Kidney (tissue), 14 donors: ENCODE data around the gene AVPR2. TPM values are rescaled to one million over a fixed set of nuclear protein-coding genes. Genes with fewer than 3 reads are reported as not detected.

Experiments used
- DNase-seq, 5 donors: peaks; one replicate each; pipeline ENCODE4 v3.0.0-alpha.2; 2013 to 2020
- FAIRE-seq: peaks from 2 replicates; lab custom pipeline; 2012; peaks lifted over from hg19 to GRCh38; lab: Jason Lieb, UNC
- H3K27ac ChIP-seq, 2 donors: one replicate each; pipeline ENCODE4 v1.7.0; 2013; ENCODE audit warnings: low read depth in 2 of 2, low read length in 2 of 2, inconsistent platforms in 1 of 2
- H3K27me3 ChIP-seq: one replicate; pipeline ENCODE4 v1.7.1; 2013; ENCODE audit warnings: low read length, inconsistent platforms; ENCODE audit not compliant: control insufficient read depth, insufficient read depth
- H3K36me3 ChIP-seq, 3 donors: one replicate each; pipeline versions ENCODE4 v1.7.0 to v1.7.1; 2013; ENCODE audit warnings: low read length in 3 of 3, control low read depth in 1 of 3, inconsistent platforms in 1 of 3; ENCODE audit not compliant: insufficient read depth in 3 of 3, control insufficient read depth in 2 of 3
- H3K4me1 ChIP-seq, 3 donors: one replicate each; pipeline versions ENCODE4 v1.7.0 to v1.7.1; 2013; ENCODE audit warnings: low read length in 3 of 3, inconsistent platforms in 1 of 3, low read depth in 1 of 3; ENCODE audit not compliant: control insufficient read depth in 2 of 3, insufficient read depth in 2 of 3
- H3K4me3 ChIP-seq, 3 donors: one replicate each; pipeline versions ENCODE4 v1.7.0 to v1.8.1; 2013; ENCODE audit warnings: low read length in 3 of 3, control low read depth in 1 of 3, inconsistent platforms in 1 of 3
- H3K9ac ChIP-seq, 3 donors: one replicate each; pipeline versions ENCODE4 v1.7.0 to v1.7.1; 2013; ENCODE audit warnings: low read length in 3 of 3, control low read depth in 1 of 3, inconsistent platforms in 1 of 3
- H3K9me3 ChIP-seq, 3 donors: one replicate each; pipeline versions ENCODE4 v1.7.0 to v1.7.1; 2013; ENCODE audit warnings: low read length in 3 of 3, control low read depth in 1 of 3, inconsistent platforms in 1 of 3; ENCODE audit not compliant: control insufficient read depth in 2 of 3, insufficient read depth in 1 of 3
- intact Hi-C: fragments of 100-400 bp; cut with DNase I; formaldehyde crosslinking; loops from one replicate; pipeline ENCODE4 v1.11.1; 2022
- polyA plus RNA-seq: library from polyadenylated mRNA; stranded (reverse); fragments of 350-450 nt; fragmentation: Illumina TruSeq; extraction: RNeasy Lipid Tissue Mini Kit (QIAGEN cat#74804); gene quantifications from one replicate; pipeline ENCODE4 v1.2.3, GENCODE V29; 2014; ENCODE audit warnings: low read depth, low replicate concordance; ENCODE audit not compliant: insufficient read depth
- total RNA-seq: library from RNA; stranded (reverse); fragmentation: NEBNext Ultra II Directional; extraction: Animal tissue kit (Norgen Biotek cat#: 25700); gene quantifications from one replicate; pipeline ENCODE4 v1.2.1, GENCODE V29; 2021
- TF ChIP-seq, protein P1 (sequence below): IDR thresholded peaks from 3 replicates; pipeline ENCODE4 v1.5.1; 2012; ENCODE audit warnings: mild to moderate bottlenecking, moderate library complexity, borderline replicate concordance; ENCODE audit not compliant: insufficient read depth; ENCODE audit errors: extremely low read depth
- donor health status: control.
- donor health status: control.
- donor health status: control.
- donor health status: control.
- donor health status: control.
- donor health status: DM: yes; HTN: yes; CAD: no.
- donor health status: Normal renal cell carcinoma (clear cell type).

The AVPR2 gene
- total and polyA plus RNA-seq, 2 donors from 2014 or later: 2.3 to 22.1 TPM

DNA sequence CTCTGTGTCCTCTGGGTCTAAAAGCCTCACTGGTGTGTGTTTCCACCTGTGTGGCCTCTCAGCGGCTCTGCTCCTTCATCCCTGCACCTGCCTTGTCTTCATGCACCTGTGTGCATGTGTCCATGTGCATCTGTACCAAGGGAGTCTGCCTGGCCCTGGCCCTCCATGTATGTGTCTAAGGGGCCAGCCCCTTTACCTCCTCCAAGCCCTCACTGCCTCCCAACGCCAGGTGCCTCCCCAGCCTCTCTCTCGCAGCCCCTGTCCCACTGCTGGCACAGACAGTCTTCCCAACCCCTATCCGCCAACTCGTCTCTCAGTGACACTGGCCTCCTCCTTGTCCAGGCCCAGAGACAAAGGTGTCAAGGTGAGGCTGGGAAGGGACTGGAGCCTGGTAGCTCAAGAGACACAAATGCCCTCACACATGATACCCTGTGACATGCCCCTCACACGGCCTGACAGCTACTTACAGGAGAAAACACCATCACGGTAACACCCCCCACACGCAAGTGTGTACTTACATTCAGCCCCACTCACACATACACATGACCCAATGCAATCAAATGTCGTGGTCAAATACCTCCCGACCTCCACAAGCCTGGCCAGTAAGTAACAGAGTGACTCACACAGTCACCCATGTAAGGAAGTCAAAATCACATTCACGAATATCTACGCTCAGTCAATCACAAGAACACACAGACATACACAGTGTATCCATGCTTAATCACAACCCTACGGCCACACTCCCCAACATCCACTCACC lies 29.9 kb upstream of the AVPR2 start:
- Histone ChIP-seq H3K4me1 (no peaks in the 10 kb centered on the region), H3K27me3 (no peaks in the 10 kb centered on the region), H3K9me3 (no peaks in the 10 kb centered on the region), H3K27ac (no peak overlapping the region), H3K36me3 (no peaks in the 10 kb centered on the region), H3K9ac (no peak overlapping the region), H3K4me3 (no peak overlapping the region)
- FAIRE-seq (no peak), DNase-seq (peak in 1 of 5 donors; percentile 33)
- intact Hi-C loops: no loop called here
- TF ChIP-seq, protein P1, sequence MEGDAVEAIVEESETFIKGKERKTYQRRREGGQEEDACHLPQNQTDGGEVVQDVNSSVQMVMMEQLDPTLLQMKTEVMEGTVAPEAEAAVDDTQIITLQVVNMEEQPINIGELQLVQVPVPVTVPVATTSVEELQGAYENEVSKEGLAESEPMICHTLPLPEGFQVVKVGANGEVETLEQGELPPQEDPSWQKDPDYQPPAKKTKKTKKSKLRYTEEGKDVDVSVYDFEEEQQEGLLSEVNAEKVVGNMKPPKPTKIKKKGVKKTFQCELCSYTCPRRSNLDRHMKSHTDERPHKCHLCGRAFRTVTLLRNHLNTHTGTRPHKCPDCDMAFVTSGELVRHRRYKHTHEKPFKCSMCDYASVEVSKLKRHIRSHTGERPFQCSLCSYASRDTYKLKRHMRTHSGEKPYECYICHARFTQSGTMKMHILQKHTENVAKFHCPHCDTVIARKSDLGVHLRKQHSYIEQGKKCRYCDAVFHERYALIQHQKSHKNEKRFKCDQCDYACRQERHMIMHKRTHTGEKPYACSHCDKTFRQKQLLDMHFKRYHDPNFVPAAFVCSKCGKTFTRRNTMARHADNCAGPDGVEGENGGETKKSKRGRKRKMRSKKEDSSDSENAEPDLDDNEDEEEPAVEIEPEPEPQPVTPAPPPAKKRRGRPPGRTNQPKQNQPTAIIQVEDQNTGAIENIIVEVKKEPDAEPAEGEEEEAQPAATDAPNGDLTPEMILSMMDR: no peak

DNA sequence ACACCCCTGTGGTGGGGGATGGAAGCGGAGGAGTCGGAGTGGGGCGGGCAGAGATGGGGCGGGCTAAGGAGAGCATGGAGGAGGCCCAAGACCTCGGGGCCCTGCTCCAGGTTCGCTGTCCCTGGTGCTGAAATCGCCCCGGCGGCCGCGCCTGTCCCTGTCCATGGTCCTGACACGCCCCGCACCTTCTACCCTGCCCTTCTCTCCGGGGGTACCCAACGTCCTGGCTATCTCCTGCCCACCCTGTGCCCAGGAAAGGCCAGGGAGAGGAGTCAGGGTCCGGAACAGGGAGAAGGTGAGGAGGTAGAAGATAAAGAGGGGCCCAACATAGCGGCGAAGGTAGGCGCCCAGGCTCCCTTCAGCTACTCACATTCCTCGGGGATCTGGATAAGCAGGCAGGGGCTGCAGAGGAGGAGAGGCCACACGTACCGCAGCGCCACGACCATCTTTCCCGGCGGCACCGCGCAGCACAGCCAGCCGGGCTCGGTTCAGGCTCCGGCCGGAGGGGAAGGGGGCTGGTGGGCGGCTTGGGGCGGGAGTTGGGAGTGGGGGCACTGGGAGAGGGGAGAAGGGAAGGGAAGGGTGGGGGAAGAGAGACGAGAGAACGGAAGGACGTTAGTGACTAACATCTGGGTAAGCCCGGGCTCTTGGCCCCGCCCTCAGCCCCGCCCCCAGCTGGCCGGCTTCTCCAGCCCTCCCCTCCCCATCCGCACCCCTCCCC lies 28.9 kb upstream of the AVPR2 start:
- H3K27ac ChIP-seq: no peak overlapping the region
- TF ChIP-seq, protein P1: no peak
- H3K4me3 ChIP-seq: no peak overlapping the region
- intact Hi-C loops: no loop called here
- no peak overlapping the region for H3K9ac ChIP-seq
- FAIRE-seq (no peak), DNase-seq (peak; percentile 64 to 84 (median 82))
- no peaks in the 10 kb centered on the region for H3K4me1 ChIP-seq
- H3K9me3 ChIP-seq: no peaks in the 10 kb centered on the region
- peaks cover 2% of the 10 kb centered on the region for H3K27me3 ChIP-seq
- H3K36me3 ChIP-seq: no peaks in the 10 kb centered on the region

GRCh38 chrX:153876112-153876491 lies 28.4 kb upstream of the AVPR2 start:
- no peaks in the 10 kb centered on the region for H3K4me1 ChIP-seq
- TF ChIP-seq, protein P1: no peak
- DNase-seq: no peak
- intact Hi-C loops: no loop called here
- no peak overlapping the region for H3K4me3 ChIP-seq
- H3K9me3 ChIP-seq: no peaks in the 10 kb centered on the region
- peaks cover 2% of the 10 kb centered on the region for H3K27me3 ChIP-seq
- H3K27ac ChIP-seq: no peak overlapping the region
- no peak for FAIRE-seq
- H3K36me3 ChIP-seq: no peaks in the 10 kb centered on the region
- no peak overlapping the region for H3K9ac ChIP-seq
